ENCODE results near the gene SYT12. TPM values are rescaled to one million over a fixed set of nuclear protein-coding genes. Genes with fewer than 3 reads are reported as not detected.

Gene SYT12
- total RNA-seq, 2 donors from 2014 or later = 0.91 to 1.1 TPM

GRCh38 chr11:67048515-67049130 is 25.7 kb downstream of the SYT12 start:
- Histone ChIP-seq H3K4me1 (ENCODE audit: control insufficient read depth, insufficient read depth, low read length) (no peaks in the 10 kb centered on the region), H3K9me3 (ENCODE audit: control insufficient read depth, low read length) (no peaks in the 10 kb centered on the region), H3K27me3 (ENCODE audit: control insufficient read depth, insufficient read depth, low read length, poor library complexity, severe bottlenecking) (no peaks in the 10 kb centered on the region), H3K27ac (ENCODE audit: low read depth, low read length) (no peak overlapping the region), H3K9ac (ENCODE audit: extremely low read depth, low read length, poor library complexity, severe bottlenecking) (no peak overlapping the region), H3K4me3 (ENCODE audit: low read length) (no peak overlapping the region), H3K36me3 (ENCODE audit: control insufficient read depth, insufficient read depth, low read length) (no peaks in the 10 kb centered on the region)
- Mint-ChIP-seq H3K36me3 (ENCODE audit: low read depth) (no peaks in the 10 kb centered on the region), H3K4me3 (no peak overlapping the region), H3K9me3 (no peaks in the 10 kb centered on the region), H3K27me3 (ENCODE audit: insufficient read depth) (no peaks in the 10 kb centered on the region), H3K27ac (no peak overlapping the region), H3K4me1 (no peaks in the 10 kb centered on the region)
- 94 to 96% methylated on average over 16 to 22 of the region's 22 CpGs for whole genome bisulfite sequencing, 2 experiments (ENCODE audit: insufficient coverage in 1 of 2, insufficient read length in 1 of 2)
- TF ChIP-seq CTCF (conservative IDR thresholded peaks at IDR 0.05) = no peak
- no peak for DNase-seq

GRCh38 chr11:67050139-67050538 is 27.2 kb downstream of the SYT12 start:
- TF ChIP-seq CTCF (conservative IDR thresholded peaks at IDR 0.05) = peak; percentile 56
- no peak overlapping the region for H3K27ac Mint-ChIP-seq
- H3K27me3 Mint-ChIP-seq (ENCODE audit: insufficient read depth) = no peaks in the 10 kb centered on the region
- Histone ChIP-seq H3K27ac (ENCODE audit: low read depth, low read length) (no peak overlapping the region), H3K4me3 (ENCODE audit: low read length) (no peak overlapping the region), H3K4me1 (ENCODE audit: control insufficient read depth, insufficient read depth, low read length) (peaks cover 5% of the 10 kb centered on the region), H3K9ac (ENCODE audit: extremely low read depth, low read length, poor library complexity, severe bottlenecking) (no peak overlapping the region), H3K36me3 (ENCODE audit: control insufficient read depth, insufficient read depth, low read length) (no peaks in the 10 kb centered on the region), H3K27me3 (ENCODE audit: control insufficient read depth, insufficient read depth, low read length, poor library complexity, severe bottlenecking) (no peaks in the 10 kb centered on the region), H3K9me3 (ENCODE audit: control insufficient read depth, low read length) (no peaks in the 10 kb centered on the region)
- H3K36me3 Mint-ChIP-seq (ENCODE audit: low read depth) = no peaks in the 10 kb centered on the region
- H3K4me3 Mint-ChIP-seq = no peak overlapping the region
- peak; percentile 70 for DNase-seq
- WGBS, 2 experiments (ENCODE audit: insufficient coverage in 1 of 2, insufficient read length in 1 of 2) = 86% methylated on average over 3 of the region's 3 CpGs; no CpG with 5 or more reads in 1 of the 2 experiments
- no peaks in the 10 kb centered on the region for H3K9me3 Mint-ChIP-seq
- H3K4me1 Mint-ChIP-seq = peaks cover 4% of the 10 kb centered on the region

GRCh38 chr11:67051180-67051893 is 28.4 kb downstream of the SYT12 start:
- no peaks in the 10 kb centered on the region for H3K9me3 ChIP-seq (ENCODE audit: control insufficient read depth, low read length)
- peaks cover 14% of the 10 kb centered on the region for H3K4me1 ChIP-seq (ENCODE audit: control insufficient read depth, insufficient read depth, low read length)
- peak; percentile 32 for DNase-seq
- WGBS, 2 experiments (ENCODE audit: insufficient coverage in 1 of 2, insufficient read length in 1 of 2) = 92 to 96% methylated on average over 6 to 9 of the region's 9 CpGs
- no peaks in the 10 kb centered on the region for H3K9me3 Mint-ChIP-seq
- H3K4me1 Mint-ChIP-seq = peaks cover 11% of the 10 kb centered on the region
- H3K4me3 ChIP-seq (ENCODE audit: low read length) = no peak overlapping the region
- TF ChIP-seq CTCF (conservative IDR thresholded peaks at IDR 0.05) = no peak
- H3K27me3 ChIP-seq (ENCODE audit: control insufficient read depth, insufficient read depth, low read length, poor library complexity, severe bottlenecking) = no peaks in the 10 kb centered on the region
- H3K27me3 Mint-ChIP-seq (ENCODE audit: insufficient read depth) = no peaks in the 10 kb centered on the region
- H3K36me3 Mint-ChIP-seq (ENCODE audit: low read depth) = no peaks in the 10 kb centered on the region
- H3K36me3 ChIP-seq (ENCODE audit: control insufficient read depth, insufficient read depth, low read length) = no peaks in the 10 kb centered on the region
- H3K27ac Mint-ChIP-seq = no peak overlapping the region
- H3K27ac ChIP-seq (ENCODE audit: low read depth, low read length) = no peak overlapping the region
- no peak overlapping the region for H3K4me3 Mint-ChIP-seq
- no peak overlapping the region for H3K9ac ChIP-seq (ENCODE audit: extremely low read depth, low read length, poor library complexity, severe bottlenecking)

Data from endodermal cell (in vitro differentiated cells).